Neural cell (in vitro differentiated cells): ENCODE measurements around the gene KATNIP.

Experiments
- EP300 ChIP-seq: fragments of 450-650 bp; conservative IDR thresholded peaks from 2 replicates; pipeline ENCODE4 v1.6.1; 2014; ENCODE audit warnings: antibody characterized with exemption, mild to moderate bottlenecking, moderate library complexity; ENCODE audit not compliant: poor library complexity, severe bottlenecking
- EZH2 ChIP-seq: fragments of 200-600, 300-800 bp; shearing (Covaris generic), sonication (generic); IDR thresholded peaks from 2 replicates; pipeline ENCODE4 v1.6.1; 2014; ENCODE audit warnings: antibody characterized with exemption, low read length, borderline replicate concordance, mild to moderate bottlenecking; ENCODE audit not compliant: insufficient read depth, poor library complexity, severe bottlenecking
- MXI1 ChIP-seq: fragments of 450-650 bp; conservative IDR thresholded peaks from 2 replicates; pipeline ENCODE4 v1.6.1; 2014; ENCODE audit warnings: antibody characterized with exemption, mild to moderate bottlenecking; ENCODE audit not compliant: poor library complexity, severe bottlenecking
- POLR2AphosphoS5 ChIP-seq: IDR thresholded peaks from 2 replicates; pipeline ENCODE4 v1.6.1; 2012
- RAD21 ChIP-seq: fragments of 450-650 bp; conservative IDR thresholded peaks from 2 replicates; pipeline ENCODE4 v1.6.1; 2014; ENCODE audit warnings: antibody characterized with exemption, mild to moderate bottlenecking, moderate library complexity
- TAF1 ChIP-seq: IDR thresholded peaks from 2 replicates; pipeline ENCODE4 v1.6.1; 2012; ENCODE audit warnings: low read depth
- TF ChIP-seq, protein P1 (sequence below): fragments of 450-650 bp; IDR thresholded peaks from 2 replicates; pipeline ENCODE4 v1.5.1; 2014; ENCODE audit warnings: antibody characterized with exemption, mild to moderate bottlenecking, moderate library complexity; ENCODE audit not compliant: poor library complexity, severe bottlenecking
- TF ChIP-seq, protein P2 (sequence below): IDR thresholded peaks from 2 replicates; pipeline ENCODE4 v1.6.1; 2012; ENCODE audit warnings: borderline replicate concordance

- TF ChIP-seq EZH2 (no peak), TAF1 (no peak), POLR2AphosphoS5 (no peak), RAD21 (no peak), EP300 (no peak), MXI1 (no peak)
- TF ChIP-seq, protein P1, sequence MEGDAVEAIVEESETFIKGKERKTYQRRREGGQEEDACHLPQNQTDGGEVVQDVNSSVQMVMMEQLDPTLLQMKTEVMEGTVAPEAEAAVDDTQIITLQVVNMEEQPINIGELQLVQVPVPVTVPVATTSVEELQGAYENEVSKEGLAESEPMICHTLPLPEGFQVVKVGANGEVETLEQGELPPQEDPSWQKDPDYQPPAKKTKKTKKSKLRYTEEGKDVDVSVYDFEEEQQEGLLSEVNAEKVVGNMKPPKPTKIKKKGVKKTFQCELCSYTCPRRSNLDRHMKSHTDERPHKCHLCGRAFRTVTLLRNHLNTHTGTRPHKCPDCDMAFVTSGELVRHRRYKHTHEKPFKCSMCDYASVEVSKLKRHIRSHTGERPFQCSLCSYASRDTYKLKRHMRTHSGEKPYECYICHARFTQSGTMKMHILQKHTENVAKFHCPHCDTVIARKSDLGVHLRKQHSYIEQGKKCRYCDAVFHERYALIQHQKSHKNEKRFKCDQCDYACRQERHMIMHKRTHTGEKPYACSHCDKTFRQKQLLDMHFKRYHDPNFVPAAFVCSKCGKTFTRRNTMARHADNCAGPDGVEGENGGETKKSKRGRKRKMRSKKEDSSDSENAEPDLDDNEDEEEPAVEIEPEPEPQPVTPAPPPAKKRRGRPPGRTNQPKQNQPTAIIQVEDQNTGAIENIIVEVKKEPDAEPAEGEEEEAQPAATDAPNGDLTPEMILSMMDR: no peak
- TF ChIP-seq, protein P2, sequence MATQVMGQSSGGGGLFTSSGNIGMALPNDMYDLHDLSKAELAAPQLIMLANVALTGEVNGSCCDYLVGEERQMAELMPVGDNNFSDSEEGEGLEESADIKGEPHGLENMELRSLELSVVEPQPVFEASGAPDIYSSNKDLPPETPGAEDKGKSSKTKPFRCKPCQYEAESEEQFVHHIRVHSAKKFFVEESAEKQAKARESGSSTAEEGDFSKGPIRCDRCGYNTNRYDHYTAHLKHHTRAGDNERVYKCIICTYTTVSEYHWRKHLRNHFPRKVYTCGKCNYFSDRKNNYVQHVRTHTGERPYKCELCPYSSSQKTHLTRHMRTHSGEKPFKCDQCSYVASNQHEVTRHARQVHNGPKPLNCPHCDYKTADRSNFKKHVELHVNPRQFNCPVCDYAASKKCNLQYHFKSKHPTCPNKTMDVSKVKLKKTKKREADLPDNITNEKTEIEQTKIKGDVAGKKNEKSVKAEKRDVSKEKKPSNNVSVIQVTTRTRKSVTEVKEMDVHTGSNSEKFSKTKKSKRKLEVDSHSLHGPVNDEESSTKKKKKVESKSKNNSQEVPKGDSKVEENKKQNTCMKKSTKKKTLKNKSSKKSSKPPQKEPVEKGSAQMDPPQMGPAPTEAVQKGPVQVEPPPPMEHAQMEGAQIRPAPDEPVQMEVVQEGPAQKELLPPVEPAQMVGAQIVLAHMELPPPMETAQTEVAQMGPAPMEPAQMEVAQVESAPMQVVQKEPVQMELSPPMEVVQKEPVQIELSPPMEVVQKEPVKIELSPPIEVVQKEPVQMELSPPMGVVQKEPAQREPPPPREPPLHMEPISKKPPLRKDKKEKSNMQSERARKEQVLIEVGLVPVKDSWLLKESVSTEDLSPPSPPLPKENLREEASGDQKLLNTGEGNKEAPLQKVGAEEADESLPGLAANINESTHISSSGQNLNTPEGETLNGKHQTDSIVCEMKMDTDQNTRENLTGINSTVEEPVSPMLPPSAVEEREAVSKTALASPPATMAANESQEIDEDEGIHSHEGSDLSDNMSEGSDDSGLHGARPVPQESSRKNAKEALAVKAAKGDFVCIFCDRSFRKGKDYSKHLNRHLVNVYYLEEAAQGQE: no peak
These were observed 46.5 kb downstream of the KATNIP start for GRCh38 chr16:27596411-27596810.
